Measurements from ENCODE around the gene CAPN12. TPM values are rescaled to one million over a fixed set of nuclear protein-coding genes. Genes with fewer than 3 reads are reported as not detected.

Gene CAPN12
- total RNA-seq, 1 experiment from 2014 or later, result 14.7 TPM

GRCh38 chr19:38711726-38712153, 32.5 kb downstream of the CAPN12 start:
- no peak for DNase-seq
- no TSS peak for BruUV-seq (replicated peaks)
- TF ChIP-seq CTCF (IDR thresholded peaks at IDR 0.05; ENCODE audit: unreplicated experiment), result no peak
- Mint-ChIP-seq H3K4me3 (ENCODE audit: low read depth, unreplicated experiment) (no peak overlapping the region), H3K27me3 (ENCODE audit: unreplicated experiment) (no peaks in the 10 kb centered on the region), H3K4me1 (ENCODE audit: low read depth, unreplicated experiment) (peaks cover 26% of the 10 kb centered on the region), H3K9me3 (ENCODE audit: low read depth, unreplicated experiment) (no peaks in the 10 kb centered on the region), H3K36me3 (ENCODE audit: insufficient read depth, unreplicated experiment) (peaks cover 100% of the 10 kb centered on the region), H3K27ac (ENCODE audit: unreplicated experiment) (peak overlapping the region; percentile 30)
- intact Hi-C loops (cut with micrococcal nuclease; ENCODE audit: unreplicated experiment), result no loop called here
- CTCF ChIA-PET, result interaction anchor here (1.2 kb wide), 2 partner anchors 19 to 75 kb away, joined by 3 read pairs; no protein-coding TSS in a partner anchor

DNA sequence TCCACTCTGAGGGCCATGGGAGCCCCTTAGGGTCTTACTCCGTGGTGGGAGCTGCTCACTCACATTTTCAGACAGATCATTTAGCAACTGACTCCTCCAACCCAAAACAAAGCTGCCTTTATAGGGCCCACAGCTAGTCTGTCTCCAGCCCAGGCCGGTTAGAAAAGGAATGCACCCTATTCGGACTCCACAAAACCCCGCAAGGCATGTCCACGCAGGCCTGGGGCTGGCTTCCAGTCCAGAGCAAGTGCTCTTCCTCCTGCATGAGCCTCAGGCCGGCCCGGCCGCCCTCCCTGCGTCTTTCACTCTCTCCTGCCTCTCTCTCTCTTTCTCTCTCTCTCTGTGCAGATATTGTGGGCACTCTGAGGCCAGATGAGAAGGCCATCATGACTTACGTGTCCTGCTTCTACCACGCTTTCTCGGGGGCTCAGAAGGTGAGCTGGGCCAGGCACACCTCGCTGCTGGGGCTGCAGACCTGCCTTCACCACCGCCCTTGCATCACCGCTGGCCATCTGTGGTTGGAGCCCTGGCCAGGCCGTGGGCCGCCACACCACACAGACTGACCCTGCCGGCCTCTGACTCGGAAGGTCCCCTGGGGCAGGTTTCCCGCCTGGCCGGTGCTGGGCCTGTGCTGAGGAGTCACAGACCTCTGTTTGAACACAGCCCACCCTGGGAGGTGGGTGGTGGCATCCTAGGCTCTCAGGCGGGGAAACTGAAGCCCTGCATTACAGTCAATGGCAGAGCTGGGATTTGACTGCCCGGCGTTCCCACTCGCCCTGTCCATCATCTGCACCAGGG, 33.1 kb downstream of the CAPN12 start:
- TF ChIP-seq CTCF (IDR thresholded peaks at IDR 0.05; ENCODE audit: unreplicated experiment), result no peak
- H3K9me3 Mint-ChIP-seq (ENCODE audit: low read depth, unreplicated experiment), result no peaks in the 10 kb centered on the region
- H3K4me3 Mint-ChIP-seq (ENCODE audit: low read depth, unreplicated experiment), result no peak overlapping the region
- H3K27ac Mint-ChIP-seq (ENCODE audit: unreplicated experiment), result peak overlapping the region; percentile 43
- no peaks in the 10 kb centered on the region for H3K27me3 Mint-ChIP-seq (ENCODE audit: unreplicated experiment)
- CTCF ChIA-PET, result interaction anchor here (0.6 to 1.2 kb wide), 4 partner anchors 12 to 131 kb away, joined by 3 read pairs; no protein-coding TSS in a partner anchor
- intact Hi-C loops (cut with micrococcal nuclease; ENCODE audit: unreplicated experiment), result no loop called here
- no peak for DNase-seq
- BruUV-seq (replicated peaks), result no TSS peak
- H3K36me3 Mint-ChIP-seq (ENCODE audit: insufficient read depth, unreplicated experiment), result peaks cover 100% of the 10 kb centered on the region
- H3K4me1 Mint-ChIP-seq (ENCODE audit: low read depth, unreplicated experiment), result peaks cover 32% of the 10 kb centered on the region

GRCh38 chr19:38710416-38710702, 33.9 kb downstream of the CAPN12 start:
- BruUV-seq (replicated peaks), result no TSS peak

GRCh38 chr19:38709671-38710415, 34.4 kb downstream of the CAPN12 start:
- peak overlapping the region; percentile 43 for H3K27ac Mint-ChIP-seq (ENCODE audit: unreplicated experiment)
- no peak overlapping the region for H3K4me3 Mint-ChIP-seq (ENCODE audit: low read depth, unreplicated experiment)
- H3K27me3 Mint-ChIP-seq (ENCODE audit: unreplicated experiment), result no peaks in the 10 kb centered on the region
- CTCF ChIA-PET, result no interaction called here
- H3K9me3 Mint-ChIP-seq (ENCODE audit: low read depth, unreplicated experiment), result no peaks in the 10 kb centered on the region
- TF ChIP-seq CTCF (IDR thresholded peaks at IDR 0.05; ENCODE audit: unreplicated experiment), result no peak
- no peak for DNase-seq
- intact Hi-C loops (cut with micrococcal nuclease; ENCODE audit: unreplicated experiment), result no loop called here
- BruUV-seq (replicated peaks), result no TSS peak
- H3K36me3 Mint-ChIP-seq (ENCODE audit: insufficient read depth, unreplicated experiment), result peaks cover 100% of the 10 kb centered on the region
- peaks cover 45% of the 10 kb centered on the region for H3K4me1 Mint-ChIP-seq (ENCODE audit: low read depth, unreplicated experiment)

More at GRCh38 chr19:38710416-38710702, 33.9 kb downstream of the CAPN12 start:
- Mint-ChIP-seq H3K9me3 (ENCODE audit: low read depth, unreplicated experiment) (no peaks in the 10 kb centered on the region), H3K36me3 (ENCODE audit: insufficient read depth, unreplicated experiment) (peaks cover 100% of the 10 kb centered on the region), H3K27me3 (ENCODE audit: unreplicated experiment) (no peaks in the 10 kb centered on the region), H3K4me3 (ENCODE audit: low read depth, unreplicated experiment) (no peak overlapping the region), H3K27ac (ENCODE audit: unreplicated experiment) (peak overlapping the region; percentile 43), H3K4me1 (ENCODE audit: low read depth, unreplicated experiment) (peaks cover 40% of the 10 kb centered on the region)
- CTCF ChIA-PET, result interaction anchor here (0.6 to 1.2 kb wide), 3 partner anchors 11 to 74 kb away, joined by 3 read pairs; no protein-coding TSS in a partner anchor
- intact Hi-C loops (cut with micrococcal nuclease; ENCODE audit: unreplicated experiment), result no loop called here
- no peak for DNase-seq
- TF ChIP-seq CTCF (IDR thresholded peaks at IDR 0.05; ENCODE audit: unreplicated experiment), result no peak
